Measurements from ENCODE around the gene SHANK1. TPM values are rescaled to one million over a fixed set of nuclear protein-coding genes. Genes with fewer than 3 reads are reported as not detected.

Gene SHANK1
- total and polyA plus RNA-seq, 3 experiments from 2014 or later = not detected

DNA sequence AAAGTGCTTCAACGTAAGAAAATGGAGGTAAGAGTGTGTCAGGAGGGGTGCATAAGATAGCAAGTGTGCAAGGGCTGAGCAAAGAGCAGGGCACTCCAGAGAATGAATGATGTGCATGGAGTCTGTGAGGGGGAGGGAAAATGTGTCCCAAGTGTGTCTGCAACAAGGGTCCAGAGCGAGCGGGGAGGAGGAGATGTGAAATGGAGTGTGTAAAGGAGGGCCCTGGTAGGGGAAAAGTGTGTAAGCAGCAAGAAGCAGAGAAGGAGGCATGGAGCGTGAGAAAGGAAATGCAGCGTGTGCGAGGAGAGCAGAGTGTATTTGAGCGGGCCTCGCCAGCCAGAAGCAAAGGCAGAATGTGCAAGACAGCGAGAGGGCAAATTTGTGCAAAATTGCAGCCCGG is 58.6 kb downstream of the SHANK1 start:
- H3K4me3 ChIP-seq (ENCODE audit: low read length) = no peak overlapping the region
- H3K9me3 ChIP-seq (ENCODE audit: low read length) = no peaks in the 10 kb centered on the region
- H3K4me1 ChIP-seq (ENCODE audit: insufficient read depth, low read length) = peaks cover 10% of the 10 kb centered on the region
- H3K27me3 Mint-ChIP-seq = peaks cover 52 to 65% of the 10 kb centered on the region in 2 donors
- H3K9me3 Mint-ChIP-seq = peaks cover 0 to 32% (median 19%) of the 10 kb centered on the region in 5 donors
- no peak for DNase-seq
- ChIA-PET CTCF (no interaction called here), POLR2A (no interaction called here)
- peak overlapping the region in 1 of 7 donors; percentile 28 for H3K4me3 Mint-ChIP-seq
- peaks cover 14 to 17% (median 15%) of the 10 kb centered on the region in 3 donors for H3K4me1 Mint-ChIP-seq
- peaks cover 8% of the 10 kb centered on the region for H3K27me3 ChIP-seq (ENCODE audit: insufficient read depth, low read length, poor library complexity, severe bottlenecking)
- peaks cover 0 to 8% (median 0%) of the 10 kb centered on the region in 3 donors for H3K36me3 Mint-ChIP-seq
- H3K27ac ChIP-seq (ENCODE audit: low read depth, low read length) = no peak overlapping the region
- no peaks in the 10 kb centered on the region for H3K36me3 ChIP-seq (ENCODE audit: insufficient read depth, low read length)
- H3K27ac Mint-ChIP-seq = no peak overlapping the region

DNA sequence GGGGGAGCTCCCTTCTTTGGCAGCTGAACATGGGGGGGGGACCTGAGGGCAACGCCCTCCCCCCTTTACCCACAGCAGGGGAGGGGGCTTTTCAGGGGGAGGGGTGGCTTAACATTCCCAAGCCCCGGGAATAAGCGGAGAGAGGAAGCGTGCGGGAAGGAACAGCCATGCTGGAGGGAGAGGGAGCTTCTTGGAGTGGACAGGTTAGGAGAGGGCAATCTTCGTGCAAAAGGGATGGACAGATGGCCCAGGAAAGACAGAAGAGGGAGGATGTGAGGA is 59.6 kb downstream of the SHANK1 start:
- Histone ChIP-seq H3K4me3 (ENCODE audit: low read length) (no peak overlapping the region), H3K9me3 (ENCODE audit: low read length) (no peaks in the 10 kb centered on the region), H3K4me1 (ENCODE audit: insufficient read depth, low read length) (peaks cover 10% of the 10 kb centered on the region), H3K27me3 (ENCODE audit: insufficient read depth, low read length, poor library complexity, severe bottlenecking) (peaks cover 13% of the 10 kb centered on the region), H3K27ac (ENCODE audit: low read depth, low read length) (no peak overlapping the region), H3K36me3 (ENCODE audit: insufficient read depth, low read length) (no peaks in the 10 kb centered on the region)
- Mint-ChIP-seq H3K27ac (peak overlapping the region in 1 of 8 donors; percentile 8), H3K27me3 (peaks cover 61 to 72% of the 10 kb centered on the region in 2 donors), H3K36me3 (peaks cover 0 to 8% (median 0%) of the 10 kb centered on the region in 3 donors), H3K9me3 (peaks cover 0 to 40% (median 23%) of the 10 kb centered on the region in 5 donors), H3K4me1 (peaks cover 14 to 17% (median 15%) of the 10 kb centered on the region in 3 donors), H3K4me3 (no peak overlapping the region)
- no peak for DNase-seq
- POLR2A ChIA-PET = no interaction called here
- CTCF ChIA-PET = no interaction called here

DNA sequence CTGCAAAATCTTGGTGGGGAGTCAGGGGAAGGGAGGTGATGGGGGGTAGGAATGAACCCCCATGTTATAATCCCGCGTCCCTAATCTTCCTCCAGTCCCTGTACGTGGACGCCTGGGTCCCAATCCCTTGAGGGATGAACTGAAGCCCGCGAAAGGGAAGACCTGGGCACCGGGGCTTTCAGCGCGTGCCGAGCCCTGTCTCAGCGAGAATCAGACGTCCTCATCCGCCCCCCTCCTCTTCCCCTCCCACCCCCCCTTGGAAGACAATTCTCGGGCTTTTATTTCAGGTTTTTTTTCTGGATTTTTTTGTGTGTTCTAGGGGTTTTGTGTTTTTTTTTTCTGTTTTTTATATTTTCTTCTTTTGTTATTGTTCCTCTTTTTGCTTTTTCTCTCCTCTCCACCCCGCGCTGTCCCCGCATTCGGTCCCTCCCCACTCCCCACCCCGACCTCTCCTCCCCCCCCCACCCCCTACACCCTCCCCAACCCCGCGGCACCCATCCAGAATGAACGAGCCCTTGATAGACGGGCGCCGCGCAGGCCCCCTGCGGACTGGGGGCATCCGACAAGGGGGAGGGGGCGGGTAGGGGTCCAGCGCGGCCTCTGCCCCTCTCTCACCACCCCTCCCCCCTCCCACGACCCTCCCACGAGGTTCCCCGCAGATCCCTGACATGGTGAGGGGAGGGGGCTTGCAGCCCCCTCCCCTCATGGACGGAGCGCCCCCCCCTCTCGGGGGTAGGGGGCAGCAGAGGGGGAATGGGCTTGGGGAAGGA is 60.1 kb downstream of the SHANK1 start:
- no peak overlapping the region for H3K27ac Mint-ChIP-seq
- ChIA-PET POLR2A (no interaction called here), CTCF (no interaction called here)
- Histone ChIP-seq H3K27ac (ENCODE audit: low read depth, low read length) (no peak overlapping the region), H3K27me3 (ENCODE audit: insufficient read depth, low read length, poor library complexity, severe bottlenecking) (peaks cover 13% of the 10 kb centered on the region), H3K9me3 (ENCODE audit: low read length) (no peaks in the 10 kb centered on the region), H3K4me1 (ENCODE audit: insufficient read depth, low read length) (peaks cover 10% of the 10 kb centered on the region), H3K4me3 (ENCODE audit: low read length) (peak overlapping the region; percentile 26), H3K36me3 (ENCODE audit: insufficient read depth, low read length) (no peaks in the 10 kb centered on the region)
- no peak for DNase-seq
- H3K27me3 Mint-ChIP-seq = peaks cover 65 to 73% of the 10 kb centered on the region in 2 donors
- peaks cover 0 to 8% (median 0%) of the 10 kb centered on the region in 3 donors for H3K36me3 Mint-ChIP-seq
- H3K4me3 Mint-ChIP-seq = peak overlapping the region in 1 of 7 donors; percentile 35
- H3K4me1 Mint-ChIP-seq = peaks cover 14 to 17% (median 15%) of the 10 kb centered on the region in 3 donors
- H3K9me3 Mint-ChIP-seq = peaks cover 0 to 45% (median 28%) of the 10 kb centered on the region in 5 donors

DNA sequence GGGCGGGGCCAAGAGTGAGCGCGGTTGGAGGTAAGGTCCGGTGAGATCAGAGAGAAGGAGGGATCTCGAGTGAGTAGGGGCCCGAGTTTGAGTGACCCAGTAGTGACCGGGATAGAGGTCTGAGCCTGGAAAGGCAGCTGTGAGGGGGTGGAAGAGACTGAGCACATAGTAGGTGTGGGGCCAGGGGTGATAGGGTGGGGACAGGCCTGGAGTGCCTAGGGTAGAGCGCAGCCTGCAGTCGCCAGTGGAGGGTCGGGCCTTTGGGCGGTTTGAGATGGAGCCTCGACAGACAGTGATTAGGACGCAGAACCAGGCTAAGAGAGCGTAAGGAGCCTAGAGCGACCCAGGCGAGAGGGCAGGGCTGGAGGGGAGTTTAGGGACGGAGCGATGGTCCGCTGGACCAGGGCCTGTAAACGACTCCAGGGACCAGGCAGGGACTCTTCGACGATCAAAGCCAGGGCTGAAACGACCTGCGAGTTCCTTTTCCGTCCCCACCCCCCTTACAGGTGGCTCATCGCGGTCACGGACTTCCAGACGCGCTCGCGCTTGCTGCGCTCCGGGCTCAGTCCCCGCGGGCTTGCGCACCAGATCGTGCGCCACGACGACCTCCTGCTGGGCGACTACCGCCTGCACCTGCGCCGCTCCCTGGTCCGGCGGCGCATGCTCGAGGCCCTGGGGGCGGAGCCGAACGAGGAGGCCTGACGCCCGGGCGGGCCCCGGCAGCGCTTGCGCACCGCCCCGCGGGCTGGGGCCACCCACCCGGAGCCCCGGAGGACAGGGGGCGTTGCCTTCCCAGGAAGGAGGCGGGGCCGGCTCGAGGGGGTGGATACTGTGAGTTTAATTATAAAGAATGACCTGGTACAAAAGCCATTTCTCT is 60.9 kb downstream of the SHANK1 start:
- H3K36me3 Mint-ChIP-seq = peaks cover 0 to 12% (median 0%) of the 10 kb centered on the region in 3 donors
- H3K4me1 Mint-ChIP-seq = peaks cover 14 to 17% (median 15%) of the 10 kb centered on the region in 3 donors
- Histone ChIP-seq H3K27ac (ENCODE audit: low read depth, low read length) (peak overlapping the region; percentile 78), H3K9me3 (ENCODE audit: low read length) (no peaks in the 10 kb centered on the region), H3K36me3 (ENCODE audit: insufficient read depth, low read length) (no peaks in the 10 kb centered on the region), H3K27me3 (ENCODE audit: insufficient read depth, low read length, poor library complexity, severe bottlenecking) (peaks cover 13% of the 10 kb centered on the region), H3K4me1 (ENCODE audit: insufficient read depth, low read length) (peaks cover 10% of the 10 kb centered on the region), H3K4me3 (ENCODE audit: low read length) (peak overlapping the region; percentile 26)
- ChIA-PET POLR2A (no interaction called here), CTCF (no interaction called here)
- H3K4me3 Mint-ChIP-seq = peak overlapping the region; percentile 42 to 74 (median 61)
- peaks cover 65 to 76% of the 10 kb centered on the region in 2 donors for H3K27me3 Mint-ChIP-seq
- H3K27ac Mint-ChIP-seq = peak overlapping the region in 2 of 8 donors; percentile 47 to 76
- DNase-seq = peak in 2 of 5 donors; percentile 26 to 66
- peaks cover 0 to 49% (median 28%) of the 10 kb centered on the region in 5 donors for H3K9me3 Mint-ChIP-seq

DNA sequence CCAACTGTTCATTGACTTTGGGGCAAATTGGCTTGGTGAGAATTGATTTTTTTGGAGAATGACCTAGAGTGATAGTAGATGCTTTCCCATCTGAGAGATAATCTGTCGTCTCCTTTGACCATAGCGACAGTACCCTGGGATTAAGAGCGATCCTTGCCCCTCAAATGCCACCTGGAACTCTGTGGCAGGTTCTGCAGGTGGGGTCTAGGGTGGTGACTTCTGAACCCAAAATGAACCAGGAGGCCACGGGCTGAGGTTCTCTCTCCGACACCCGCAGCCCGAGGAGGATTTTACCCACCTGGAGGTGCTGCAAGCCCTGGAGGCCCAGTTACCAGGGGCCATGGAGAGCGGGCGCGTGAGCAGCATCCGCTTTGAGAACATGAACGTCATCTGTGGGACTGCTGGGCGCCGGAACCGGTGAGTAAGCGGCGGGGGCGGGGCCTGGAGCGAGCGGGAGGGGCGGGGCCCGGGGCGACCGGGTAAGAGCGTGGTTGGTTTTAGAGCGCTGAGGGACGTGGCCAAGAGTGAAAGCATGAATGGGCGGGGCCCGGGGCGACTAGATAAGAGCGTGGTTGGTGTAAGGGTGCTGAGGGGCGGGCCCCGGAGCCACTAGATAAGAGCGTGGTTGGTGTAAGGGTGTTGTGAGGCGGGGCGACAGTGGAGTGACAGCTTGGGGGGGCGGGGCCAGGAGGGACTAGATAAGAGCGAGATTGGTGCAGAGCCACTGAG is 61.7 kb downstream of the SHANK1 start:
- peak overlapping the region; percentile 35 for H3K4me3 ChIP-seq (ENCODE audit: low read length)
- peaks cover 13% of the 10 kb centered on the region for H3K27me3 ChIP-seq (ENCODE audit: insufficient read depth, low read length, poor library complexity, severe bottlenecking)
- ChIA-PET CTCF (no interaction called here), POLR2A (no interaction called here)
- peak overlapping the region in 6 of 7 donors; percentile 42 to 74 (median 54) for H3K4me3 Mint-ChIP-seq
- peak; percentile 35 to 78 (median 53) for DNase-seq
- H3K27ac Mint-ChIP-seq = peak overlapping the region in 4 of 8 donors; percentile 4 to 76 (median 34)
- H3K4me1 ChIP-seq (ENCODE audit: insufficient read depth, low read length) = peaks cover 10% of the 10 kb centered on the region
- no peaks in the 10 kb centered on the region for H3K9me3 ChIP-seq (ENCODE audit: low read length)
- H3K36me3 Mint-ChIP-seq = peaks cover 0 to 16% (median 0%) of the 10 kb centered on the region in 3 donors
- H3K4me1 Mint-ChIP-seq = peaks cover 14 to 17% (median 15%) of the 10 kb centered on the region in 3 donors
- peaks cover 63 to 74% of the 10 kb centered on the region in 2 donors for H3K27me3 Mint-ChIP-seq
- H3K27ac ChIP-seq (ENCODE audit: low read depth, low read length) = peak overlapping the region; percentile 78
- H3K36me3 ChIP-seq (ENCODE audit: insufficient read depth, low read length) = no peaks in the 10 kb centered on the region
- H3K9me3 Mint-ChIP-seq = peaks cover 0 to 56% (median 28%) of the 10 kb centered on the region in 5 donors

DNA sequence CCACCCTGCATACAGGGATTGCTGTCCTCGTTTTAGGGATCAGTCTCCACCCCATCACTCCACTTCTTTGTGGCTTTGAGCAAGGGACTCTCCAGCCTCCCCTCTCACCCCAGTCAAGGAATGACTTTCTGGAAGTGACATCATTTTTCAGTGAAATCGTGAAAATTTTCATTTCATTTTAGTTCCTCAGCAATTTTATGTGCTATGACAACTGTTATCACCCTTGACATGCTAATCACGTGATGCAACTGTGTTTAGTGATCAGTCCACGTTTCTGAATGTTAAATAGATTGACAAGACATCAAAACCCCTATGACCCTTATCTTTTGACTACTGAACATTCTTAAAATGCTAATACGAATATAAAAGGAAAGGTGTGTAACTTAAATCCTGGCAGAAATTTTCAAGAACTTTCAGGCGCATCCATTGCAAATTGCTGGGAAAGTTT is 62.4 kb downstream of the SHANK1 start:
- DNase-seq = no peak
- ChIA-PET CTCF (no interaction called here), POLR2A (no interaction called here)
- H3K27me3 Mint-ChIP-seq = peaks cover 66 to 75% of the 10 kb centered on the region in 2 donors
- peaks cover 14 to 17% (median 15%) of the 10 kb centered on the region in 3 donors for H3K4me1 Mint-ChIP-seq
- H3K4me1 ChIP-seq (ENCODE audit: insufficient read depth, low read length) = peaks cover 10% of the 10 kb centered on the region
- peaks cover 0 to 58% (median 28%) of the 10 kb centered on the region in 5 donors for H3K9me3 Mint-ChIP-seq
- H3K4me3 Mint-ChIP-seq = peak overlapping the region in 5 of 7 donors; percentile 15 to 61 (median 42)
- peaks cover 0 to 16% (median 0%) of the 10 kb centered on the region in 3 donors for H3K36me3 Mint-ChIP-seq
- H3K9me3 ChIP-seq (ENCODE audit: low read length) = no peaks in the 10 kb centered on the region
- H3K27ac ChIP-seq (ENCODE audit: low read depth, low read length) = peak overlapping the region; percentile 70
- H3K4me3 ChIP-seq (ENCODE audit: low read length) = peak overlapping the region; percentile 35
- H3K36me3 ChIP-seq (ENCODE audit: insufficient read depth, low read length) = no peaks in the 10 kb centered on the region
- H3K27me3 ChIP-seq (ENCODE audit: insufficient read depth, low read length, poor library complexity, severe bottlenecking) = peaks cover 13% of the 10 kb centered on the region
- peak overlapping the region in 1 of 8 donors; percentile 20 for H3K27ac Mint-ChIP-seq

DNA sequence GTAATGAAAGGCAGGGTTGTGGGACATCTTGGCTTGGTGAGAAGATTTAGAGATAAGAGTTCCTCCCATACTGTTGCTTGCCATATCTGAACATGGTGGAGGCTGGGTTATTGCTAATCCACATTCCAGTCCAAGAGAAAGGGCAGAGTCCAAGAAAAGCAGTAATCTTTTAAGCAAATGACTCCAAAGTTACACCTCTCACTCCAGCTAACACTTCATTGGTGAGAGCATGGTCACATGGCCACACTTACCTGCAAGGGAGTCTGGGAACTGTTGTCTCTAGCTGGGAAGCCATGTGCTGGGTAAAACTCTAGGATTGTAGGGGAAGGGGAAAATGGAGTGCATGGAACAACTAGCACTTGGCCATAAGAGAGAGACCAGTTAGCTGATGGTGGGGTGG is 64.7 kb downstream of the SHANK1 start:
- Mint-ChIP-seq H3K27ac (peak overlapping the region in 1 of 8 donors; percentile 39), H3K4me3 (no peak overlapping the region), H3K9me3 (peaks cover 0 to 50% (median 28%) of the 10 kb centered on the region in 5 donors), H3K27me3 (peaks cover 56 to 70% of the 10 kb centered on the region in 2 donors), H3K4me1 (peaks cover 14 to 17% (median 15%) of the 10 kb centered on the region in 3 donors), H3K36me3 (peaks cover 0 to 16% (median 0%) of the 10 kb centered on the region in 3 donors)
- Histone ChIP-seq H3K27ac (ENCODE audit: low read depth, low read length) (no peak overlapping the region), H3K36me3 (ENCODE audit: insufficient read depth, low read length) (no peaks in the 10 kb centered on the region), H3K4me1 (ENCODE audit: insufficient read depth, low read length) (peaks cover 10% of the 10 kb centered on the region), H3K4me3 (ENCODE audit: low read length) (no peak overlapping the region), H3K9me3 (ENCODE audit: low read length) (no peaks in the 10 kb centered on the region), H3K27me3 (ENCODE audit: insufficient read depth, low read length, poor library complexity, severe bottlenecking) (peaks cover 13% of the 10 kb centered on the region)
- DNase-seq = no peak
- POLR2A ChIA-PET = no interaction called here
- CTCF ChIA-PET = no interaction called here

All from CD8-positive, alpha-beta memory T cell (primary cell).